HL-60 (cell line): ENCODE measurements around the gene IFNA17.
"Not testable (repeated sequence)": the region's sequence is repeated elsewhere in the genome, so short reads cannot be mapped to it uniquely, and the experiment has no call there.

ENCODE experiments used
- DNase-seq, 2 experiments: peaks; one replicate each; pipeline ENCODE4 v3.0.0-alpha.2; 2010 to 2020; ENCODE audit warnings: low read depth in 1 of 2, low spot score in 1 of 2
- H3K27ac ChIP-seq: fragments of 250-450 bp; sonication (Bioruptor Pico); replicated peaks from 2 replicates; pipeline ENCODE4 v1.5.1; 2020; ENCODE audit warnings: mild to moderate bottlenecking, moderate library complexity
- H3K27me3 ChIP-seq: fragments of 250-450 bp; sonication (Bioruptor Pico); 2 replicates; pipeline ENCODE4 v1.5.1; 2021; ENCODE audit warnings: mild to moderate bottlenecking, moderate library complexity; ENCODE audit not compliant: insufficient read depth, poor library complexity, severe bottlenecking
- H3K4me3 ChIP-seq: replicated peaks from 2 replicates; pipeline ENCODE4 v1.5.1; 2011; ENCODE audit warnings: mild to moderate bottlenecking, control low read depth, low read length; ENCODE audit not compliant: insufficient read depth
- CTCF ChIP-seq: IDR thresholded peaks from one replicate; pipeline ENCODE4 v1.5.1; 2011; ENCODE audit warnings: low read length, control low read depth, inconsistent platforms; ENCODE audit not compliant: insufficient read depth

Gene IFNA17

GRCh38 chr9:21182810-21183736 lies 44.9 kb downstream of the IFNA17 start:
- not testable (repeated sequence) for H3K4me3 ChIP-seq, H3K27me3 ChIP-seq, H3K27ac ChIP-seq
- TF ChIP-seq CTCF: peak; percentile 10
- peak in 1 of 2 experiments; percentile 63 for DNase-seq
